ENCODE data around the gene LCN9. TPM values are rescaled to one million over a fixed set of nuclear protein-coding genes. Genes with fewer than 3 reads are reported as not detected.

Gene LCN9
- total RNA-seq, 1 donor from 2014 or later: 4.8 TPM

GRCh38 chr9:135616619-135617537 lies 46.2 kb upstream of the LCN9 start:
- Mint-ChIP-seq H3K4me1 (ENCODE audit: low read depth, unreplicated experiment) (no peaks in the 10 kb centered on the region), H3K27ac (ENCODE audit: unreplicated experiment) (no peak overlapping the region), H3K27me3 (ENCODE audit: low read depth, unreplicated experiment) (peaks cover 25% of the 10 kb centered on the region), H3K4me3 (ENCODE audit: unreplicated experiment) (no peak overlapping the region), H3K36me3 (ENCODE audit: low read depth, unreplicated experiment) (no peaks in the 10 kb centered on the region), H3K9me3 (ENCODE audit: unreplicated experiment) (no peaks in the 10 kb centered on the region)
- no peak overlapping the region for H3K9ac ChIP-seq (ENCODE audit: low read length)
- no peaks in the 10 kb centered on the region for H3K9me3 ChIP-seq (ENCODE audit: insufficient read depth, low read depth, low read length)
- H3K4me2 ChIP-seq (ENCODE audit: low read length): no peak overlapping the region
- H3K27ac ChIP-seq (ENCODE audit: low read depth, low read length): no peak overlapping the region
- DNase-seq (ENCODE audit: low read depth) (no peak), FAIRE-seq (no peak)
- no peaks in the 10 kb centered on the region for H3K79me2 ChIP-seq (ENCODE audit: insufficient read depth, low read length)
- no peak overlapping the region for H2AFZ ChIP-seq (ENCODE audit: low read depth, low read length)
- H3K4me3 ChIP-seq (ENCODE audit: insufficient read depth, low read depth, low read length): no peak overlapping the region
- no peaks in the 10 kb centered on the region for H3K4me1 ChIP-seq (ENCODE audit: insufficient read depth, low read length)
- H3K27me3 ChIP-seq (ENCODE audit: insufficient read depth, low read length): peaks cover 6% of the 10 kb centered on the region
- H4K20me1 ChIP-seq (ENCODE audit: insufficient read depth, low read length): no peaks in the 10 kb centered on the region
- TF ChIP-seq EZH2 (IDR thresholded peaks at IDR 0.05; ENCODE audit: insufficient read depth, low read length) (no peak), CTCF (IDR thresholded peaks at IDR 0.05; ENCODE audit: insufficient read depth, low read depth, low read length) (no peak)
- no peaks in the 10 kb centered on the region for H3K36me3 ChIP-seq (ENCODE audit: insufficient read depth, low read length)

GRCh38 chr9:135617538-135617900 lies 45.6 kb upstream of the LCN9 start:
- Mint-ChIP-seq H3K4me1 (ENCODE audit: low read depth, unreplicated experiment) (no peaks in the 10 kb centered on the region), H3K27ac (ENCODE audit: unreplicated experiment) (no peak overlapping the region), H3K4me3 (ENCODE audit: unreplicated experiment) (no peak overlapping the region), H3K9me3 (ENCODE audit: unreplicated experiment) (no peaks in the 10 kb centered on the region), H3K36me3 (ENCODE audit: low read depth, unreplicated experiment) (no peaks in the 10 kb centered on the region), H3K27me3 (ENCODE audit: low read depth, unreplicated experiment) (peaks cover 21% of the 10 kb centered on the region)
- no peak for TF ChIP-seq EZH2 (IDR thresholded peaks at IDR 0.05; ENCODE audit: insufficient read depth, low read length)
- H3K4me3 ChIP-seq (ENCODE audit: insufficient read depth, low read depth, low read length): no peak overlapping the region
- H3K9me3 ChIP-seq (ENCODE audit: insufficient read depth, low read depth, low read length): no peaks in the 10 kb centered on the region
- H3K36me3 ChIP-seq (ENCODE audit: insufficient read depth, low read length): no peaks in the 10 kb centered on the region
- FAIRE-seq (no peak), DNase-seq (ENCODE audit: low read depth) (no peak)
- H3K4me1 ChIP-seq (ENCODE audit: insufficient read depth, low read length): no peaks in the 10 kb centered on the region
- H3K4me2 ChIP-seq (ENCODE audit: low read length): no peak overlapping the region
- H2AFZ ChIP-seq (ENCODE audit: low read depth, low read length): no peak overlapping the region
- H3K27ac ChIP-seq (ENCODE audit: low read depth, low read length): no peak overlapping the region
- no peaks in the 10 kb centered on the region for H4K20me1 ChIP-seq (ENCODE audit: insufficient read depth, low read length)
- no peak overlapping the region for H3K9ac ChIP-seq (ENCODE audit: low read length)
- peaks cover 6% of the 10 kb centered on the region for H3K27me3 ChIP-seq (ENCODE audit: insufficient read depth, low read length)
- H3K79me2 ChIP-seq (ENCODE audit: insufficient read depth, low read length): no peaks in the 10 kb centered on the region

- H3K4me2 ChIP-seq (ENCODE audit: low read length): no peak overlapping the region
- H3K4me1 ChIP-seq (ENCODE audit: insufficient read depth, low read length): no peaks in the 10 kb centered on the region
- no peak overlapping the region for H3K4me3 Mint-ChIP-seq (ENCODE audit: unreplicated experiment)
- H3K27me3 Mint-ChIP-seq (ENCODE audit: low read depth, unreplicated experiment): peaks cover 21% of the 10 kb centered on the region
- no peaks in the 10 kb centered on the region for H3K9me3 ChIP-seq (ENCODE audit: insufficient read depth, low read depth, low read length)
- no peak overlapping the region for H3K9ac ChIP-seq (ENCODE audit: low read length)
- FAIRE-seq: no peak
- peaks cover 6% of the 10 kb centered on the region for H3K27me3 ChIP-seq (ENCODE audit: insufficient read depth, low read length)
- no peaks in the 10 kb centered on the region for H3K36me3 ChIP-seq (ENCODE audit: insufficient read depth, low read length)
- no peak overlapping the region for H3K27ac Mint-ChIP-seq (ENCODE audit: unreplicated experiment)
- H3K4me1 Mint-ChIP-seq (ENCODE audit: low read depth, unreplicated experiment): no peaks in the 10 kb centered on the region
- no peak overlapping the region for H3K4me3 ChIP-seq (ENCODE audit: insufficient read depth, low read depth, low read length)
- H3K79me2 ChIP-seq (ENCODE audit: insufficient read depth, low read length): no peaks in the 10 kb centered on the region
- H3K9me3 Mint-ChIP-seq (ENCODE audit: unreplicated experiment): no peaks in the 10 kb centered on the region
- H2AFZ ChIP-seq (ENCODE audit: low read depth, low read length): no peak overlapping the region
- TF ChIP-seq EZH2 (IDR thresholded peaks at IDR 0.05; ENCODE audit: insufficient read depth, low read length): no peak
- no peak for TF ChIP-seq CTCF (IDR thresholded peaks at IDR 0.05; ENCODE audit: insufficient read depth, low read depth, low read length)
- H3K36me3 Mint-ChIP-seq (ENCODE audit: low read depth, unreplicated experiment): no peaks in the 10 kb centered on the region
- H4K20me1 ChIP-seq (ENCODE audit: insufficient read depth, low read length): no peaks in the 10 kb centered on the region
- no peak overlapping the region for H3K27ac ChIP-seq (ENCODE audit: low read depth, low read length)
- no peak for DNase-seq (ENCODE audit: low read depth)
These were observed 45.1 kb upstream of the LCN9 start for GRCh38 chr9:135617991-135618411.
